BLaER1 treated with 17β-estradiol and CSF1 and Interleukin-3, amounts not matched to agents 10 nM and 100 nM (cell line): Measurements from ENCODE around the gene CTPS2.
"Not testable (repeated sequence)": the region's sequence is repeated elsewhere in the genome, so short reads cannot be mapped to it uniquely, and the experiment has no call there.

Source experiments
- H3K27ac ChIP-seq, 11 experiments: shearing (Covaris generic); formaldehyde crosslinking; 2 replicates each; pipeline ENCODE4 v1.8.1; 2022
- H3K27me3 ChIP-seq, 11 experiments: shearing (Covaris generic); formaldehyde crosslinking; 2 replicates each; pipeline ENCODE4 v1.8.1; 2022
- H3K36me3 ChIP-seq, 11 experiments: shearing (Covaris generic); formaldehyde crosslinking; 2 replicates each; pipeline ENCODE4 v1.8.1; 2022
- H3K4me1 ChIP-seq, 10 experiments: shearing (Covaris generic); formaldehyde crosslinking; 2 replicates each; pipeline ENCODE4 v1.8.1; 2022
- H3K4me2 ChIP-seq, 11 experiments: shearing (Covaris generic); formaldehyde crosslinking; 2 replicates each; pipeline ENCODE4 v1.8.1; 2022
- H3K4me3 ChIP-seq, 10 experiments: shearing (Covaris generic); formaldehyde crosslinking; 2 replicates each; pipeline ENCODE4 v1.8.1; 2022
- H3K9ac ChIP-seq, 11 experiments: shearing (Covaris generic); formaldehyde crosslinking; 2 replicates each; pipeline ENCODE4 v1.8.1; 2022
- H3K9me3 ChIP-seq, 11 experiments: shearing (Covaris generic); formaldehyde crosslinking; replicated peaks in 1 of 11; 2 replicates each; pipeline ENCODE4 v1.8.1; 2022
- H4K20me1 ChIP-seq, 11 experiments: shearing (Covaris generic); formaldehyde crosslinking; 2 replicates each; pipeline ENCODE4 v1.8.1; 2022
- Cebpa-rat ChIP-seq, 11 experiments: shearing (Covaris generic); IDR thresholded peaks; 2 replicates each; pipeline ENCODE4 v1.8.1; 2022

The CTPS2 gene

DNA sequence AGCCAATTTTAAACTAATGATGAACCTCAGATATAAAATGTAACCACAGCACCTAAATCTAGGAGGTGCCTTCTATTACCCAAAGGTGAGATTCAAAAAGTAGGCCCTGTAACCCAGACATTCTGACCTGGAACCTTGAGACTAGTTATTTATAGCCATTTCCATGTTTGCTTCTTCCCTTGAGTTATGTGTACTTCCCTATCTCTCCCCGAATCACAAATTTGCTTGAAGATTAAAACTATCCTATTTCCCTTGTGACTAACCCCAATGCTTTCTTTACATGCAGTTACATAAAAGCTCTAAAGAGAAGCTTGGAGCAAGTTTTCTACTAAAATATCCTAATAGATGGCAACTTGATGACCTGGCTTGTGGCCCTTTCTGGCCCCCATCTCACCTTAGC lies 95.1 kb downstream of the CTPS2 start:
- H3K9ac ChIP-seq, result no peak overlapping the region
- H3K4me3 ChIP-seq, result no peak overlapping the region

DNA sequence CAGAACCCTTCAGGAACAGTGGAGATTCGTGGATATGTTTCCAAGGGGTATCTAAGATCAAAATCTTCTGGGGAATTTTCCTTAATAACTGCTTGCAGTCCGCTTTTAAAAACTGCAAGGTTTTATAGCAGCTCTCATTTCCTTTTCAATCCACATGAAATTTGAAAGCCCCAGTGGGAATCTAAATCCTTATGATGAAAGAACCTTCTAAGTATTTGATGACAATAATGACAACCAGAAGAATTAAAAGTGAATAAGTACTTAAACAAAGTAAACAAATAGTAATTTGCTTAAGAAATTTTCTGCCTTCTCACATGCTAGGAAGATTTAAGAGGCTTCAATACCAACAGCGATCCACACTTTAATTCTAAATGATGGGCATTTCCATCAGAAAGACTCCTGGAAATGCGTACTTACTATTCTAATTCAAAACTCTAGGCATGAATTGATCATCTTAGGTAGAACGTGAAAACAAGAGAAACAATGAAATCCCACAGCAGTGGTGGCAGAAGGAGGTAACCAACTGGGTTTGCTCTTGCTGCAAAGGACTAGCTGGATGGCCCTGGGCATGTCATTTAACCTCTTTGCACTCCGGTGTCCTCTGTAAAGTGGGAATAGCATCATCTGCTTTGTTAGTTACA lies 100.1 kb downstream of the CTPS2 start:
- no peak overlapping the region for H3K27ac ChIP-seq
- no peak overlapping the region for H3K4me2 ChIP-seq
- H3K4me3 ChIP-seq, result no peak overlapping the region
- no peaks in the 10 kb centered on the region; a peak in 2 of 22 replicates for H4K20me1 ChIP-seq
- no peaks in the 10 kb centered on the region for H3K4me1 ChIP-seq
- no peak for TF ChIP-seq Cebpa-rat (IDR thresholded peaks at IDR 0.05)
- H3K36me3 ChIP-seq, result peaks cover 0 to 25% (median 5%) of the 10 kb centered on the region in 11 experiments; a peak in 8 of 22 replicates
- no peak overlapping the region for H3K9ac ChIP-seq
- peaks cover 0 to 10% (median 4%) of the 10 kb centered on the region in 11 experiments; a peak in 8 of 22 replicates for H3K9me3 ChIP-seq
- H3K27me3 ChIP-seq, result peaks cover 81 to 100% (median 97%) of the 10 kb centered on the region in 11 experiments

More for the DNA sequence above, 95.1 kb downstream of the CTPS2 start:
- H3K27me3 ChIP-seq, result peaks cover 92 to 98% (median 95%) of the 10 kb centered on the region in 11 experiments
- no peak overlapping the region for H3K4me2 ChIP-seq
- H3K4me1 ChIP-seq, result no peaks in the 10 kb centered on the region
- H4K20me1 ChIP-seq, result no peaks in the 10 kb centered on the region; a peak in 2 of 22 replicates
- H3K36me3 ChIP-seq, result peaks cover 0 to 39% (median 14%) of the 10 kb centered on the region in 11 experiments; a peak in 14 of 22 replicates
- H3K27ac ChIP-seq, result no peak overlapping the region
- peaks cover 6 to 17% (median 14%) of the 10 kb centered on the region in 11 experiments; a peak in 18 of 22 replicates for H3K9me3 ChIP-seq
- no peak for TF ChIP-seq Cebpa-rat (IDR thresholded peaks at IDR 0.05)

GRCh38 chrX:16610654-16611053 lies 101.8 kb downstream of the CTPS2 start:
- not testable (repeated sequence) for H3K4me3 ChIP-seq, H3K9ac ChIP-seq, H3K27ac ChIP-seq, H4K20me1 ChIP-seq, H3K4me1 ChIP-seq, H3K4me2 ChIP-seq
- Histone ChIP-seq H3K36me3 (peaks cover 0 to 19% (median 5%) of the 10 kb centered on the region in 11 experiments; a peak in 8 of 22 replicates), H3K9me3 (peaks cover 0 to 10% (median 4%) of the 10 kb centered on the region in 11 experiments; a peak in 8 of 22 replicates), H3K27me3 (peaks cover 78 to 99% (median 96%) of the 10 kb centered on the region in 11 experiments)

DNA sequence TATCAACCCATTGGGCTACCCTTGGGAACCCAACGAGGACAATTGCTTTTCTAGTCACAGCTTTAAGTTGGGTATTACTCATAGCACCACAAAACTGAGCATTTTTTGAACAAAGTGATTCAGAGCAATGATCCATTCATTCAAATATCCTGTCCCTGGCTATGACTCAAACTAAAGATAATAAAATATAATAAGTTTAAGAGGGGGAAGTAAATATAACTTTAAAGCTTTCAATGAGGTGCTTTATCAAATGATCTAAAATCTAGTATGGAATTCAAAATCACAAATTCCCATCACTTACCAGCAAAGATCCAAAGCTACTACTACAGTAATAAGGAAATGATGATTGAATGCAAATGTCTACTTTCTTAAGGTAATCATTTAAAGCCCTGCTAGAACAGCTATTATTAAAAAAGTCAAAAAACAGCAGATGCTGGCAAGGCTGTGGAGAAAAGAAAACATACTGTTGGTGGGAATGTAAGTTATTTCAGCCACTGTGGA lies 102.3 kb downstream of the CTPS2 start:
- H3K27me3 ChIP-seq, result peaks cover 73 to 99% (median 95%) of the 10 kb centered on the region in 11 experiments
- peaks cover 0 to 3% (median 0%) of the 10 kb centered on the region in 11 experiments; a peak in 3 of 22 replicates for H4K20me1 ChIP-seq
- TF ChIP-seq Cebpa-rat (IDR thresholded peaks at IDR 0.05), result no peak
- H3K27ac ChIP-seq, result no peak overlapping the region
- peaks cover 0 to 19% (median 5%) of the 10 kb centered on the region in 11 experiments; a peak in 8 of 22 replicates for H3K36me3 ChIP-seq
- no peak overlapping the region for H3K4me3 ChIP-seq
- H3K9me3 ChIP-seq, result peaks cover 0 to 10% (median 4%) of the 10 kb centered on the region in 11 experiments; a peak in 8 of 22 replicates
- H3K4me1 ChIP-seq, result no peaks in the 10 kb centered on the region
- H3K9ac ChIP-seq, result no peak overlapping the region
- H3K4me2 ChIP-seq, result no peak overlapping the region

- H3K27me3 ChIP-seq, result peaks cover 55 to 98% (median 90%) of the 10 kb centered on the region in 11 experiments
- no peaks in the 10 kb centered on the region for H3K4me1 ChIP-seq
- no peak overlapping the region for H3K9ac ChIP-seq
- no peak overlapping the region for H3K27ac ChIP-seq
- peaks cover 0 to 5% (median 0%) of the 10 kb centered on the region in 11 experiments; a peak in 1 of 22 replicates for H3K36me3 ChIP-seq
- H4K20me1 ChIP-seq, result peaks cover 0 to 3% (median 0%) of the 10 kb centered on the region in 11 experiments; a peak in 1 of 22 replicates
- TF ChIP-seq Cebpa-rat (IDR thresholded peaks at IDR 0.05), result no peak
- no peak overlapping the region for H3K4me2 ChIP-seq
- H3K9me3 ChIP-seq, result peaks cover 0 to 8% (median 1%) of the 10 kb centered on the region in 11 experiments; a peak in 8 of 22 replicates
- H3K4me3 ChIP-seq, result no peak overlapping the region
Observed at GRCh38 chrX:16606142-16606720, 106.2 kb downstream of the CTPS2 start.

DNA sequence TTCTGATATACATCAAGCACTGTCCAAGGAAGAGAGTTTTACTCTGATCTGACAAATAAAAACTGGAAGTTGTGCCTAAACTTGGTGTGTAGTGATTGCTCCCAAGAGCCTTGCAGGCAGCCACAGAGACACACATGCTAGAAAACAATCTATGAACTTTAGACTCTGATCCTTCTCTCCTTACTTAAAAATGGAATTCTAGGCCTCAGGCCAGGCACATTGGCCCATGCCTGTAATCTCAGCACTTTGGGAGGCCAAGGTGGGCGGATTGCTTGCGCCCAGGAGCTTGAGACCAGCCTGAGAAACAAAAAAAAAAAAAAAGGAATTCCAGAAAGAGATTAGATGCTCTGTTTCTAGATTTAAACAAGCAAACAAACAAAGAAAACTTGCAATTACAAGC lies 108.1 kb downstream of the CTPS2 start:
- peaks cover 0 to 3% (median 0%) of the 10 kb centered on the region in 11 experiments; a peak in 1 of 22 replicates for H4K20me1 ChIP-seq
- no peaks in the 10 kb centered on the region; a peak in 1 of 22 replicates for H3K9me3 ChIP-seq
- peaks cover 42 to 96% (median 89%) of the 10 kb centered on the region in 11 experiments for H3K27me3 ChIP-seq
- H3K4me2 ChIP-seq, result no peak overlapping the region
- 0 out of 22 replicates have a peak, but pooled peaks cover 0 to 5% (median 0%) of the 10 kb centered on the region in 11 experiments for H3K36me3 ChIP-seq
- no peak for TF ChIP-seq Cebpa-rat (IDR thresholded peaks at IDR 0.05)
- no peak overlapping the region for H3K27ac ChIP-seq
- H3K4me1 ChIP-seq, result no peaks in the 10 kb centered on the region
- no peak overlapping the region for H3K4me3 ChIP-seq
- H3K9ac ChIP-seq, result no peak overlapping the region

DNA sequence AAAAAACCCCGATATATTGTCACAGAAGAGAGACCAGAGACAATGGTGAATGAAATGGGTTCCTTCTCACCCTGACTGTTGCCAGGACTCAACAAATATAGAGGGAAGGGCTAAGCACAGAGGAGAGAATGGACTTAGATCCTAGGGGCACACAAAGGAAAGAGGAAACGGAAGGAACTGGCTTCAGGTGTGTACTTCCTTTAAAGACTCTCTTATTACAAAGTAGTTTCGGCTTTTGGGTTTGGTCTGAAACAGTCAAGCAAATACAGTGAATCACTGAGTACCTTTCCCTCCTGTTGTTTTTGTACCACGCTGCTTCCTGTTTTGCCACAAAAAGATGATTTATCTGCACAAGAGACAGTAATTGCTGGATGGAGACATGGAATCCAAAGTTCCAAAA lies 108.6 kb downstream of the CTPS2 start:
- no peak overlapping the region for H3K27ac ChIP-seq
- H3K36me3 ChIP-seq, result 0 out of 22 replicates have a peak, but pooled peaks cover 0 to 5% (median 0%) of the 10 kb centered on the region in 11 experiments
- H3K27me3 ChIP-seq, result peaks cover 41 to 99% (median 88%) of the 10 kb centered on the region in 11 experiments
- no peak overlapping the region for H3K9ac ChIP-seq
- H4K20me1 ChIP-seq, result peaks cover 0 to 3% (median 0%) of the 10 kb centered on the region in 11 experiments; a peak in 1 of 22 replicates
- no peaks in the 10 kb centered on the region for H3K4me1 ChIP-seq
- no peak overlapping the region for H3K4me2 ChIP-seq
- no peaks in the 10 kb centered on the region; a peak in 1 of 22 replicates for H3K9me3 ChIP-seq
- H3K4me3 ChIP-seq, result no peak overlapping the region
- TF ChIP-seq Cebpa-rat (IDR thresholded peaks at IDR 0.05), result no peak

DNA sequence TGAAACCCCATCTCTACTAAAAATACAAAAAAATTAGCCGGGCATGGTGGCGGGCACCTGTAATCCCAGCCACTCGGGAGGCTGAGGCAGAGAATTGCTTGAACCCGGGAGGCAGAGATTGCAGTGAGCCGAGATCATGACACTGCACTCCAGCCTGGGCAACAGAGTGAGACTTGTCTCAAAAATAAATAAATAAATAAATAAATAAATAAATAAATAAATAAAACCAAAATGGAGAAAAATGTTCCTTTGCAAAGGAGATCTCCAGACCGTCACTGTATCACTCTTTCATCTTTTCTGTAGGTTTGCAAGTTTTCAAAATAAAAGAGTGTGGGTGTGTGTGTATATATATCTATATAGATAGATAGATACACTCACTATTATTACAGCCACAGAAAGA lies 109.2 kb downstream of the CTPS2 start:
- not testable (repeated sequence) for H3K4me1 ChIP-seq, H4K20me1 ChIP-seq, H3K4me3 ChIP-seq, H3K9ac ChIP-seq, H3K9me3 ChIP-seq, H3K4me2 ChIP-seq, H3K36me3 ChIP-seq, H3K27ac ChIP-seq
- peaks cover 41 to 93% (median 82%) of the 10 kb centered on the region in 11 experiments for H3K27me3 ChIP-seq

GRCh38 chrX:16601885-16602284 lies 110.6 kb downstream of the CTPS2 start:
- H3K9me3 ChIP-seq, result no peaks in the 10 kb centered on the region; a peak in 1 of 22 replicates
- no peak overlapping the region for H3K27ac ChIP-seq
- H3K27me3 ChIP-seq, result peaks cover 35 to 79% (median 69%) of the 10 kb centered on the region in 11 experiments
- H3K4me1 ChIP-seq, result no peaks in the 10 kb centered on the region
- no peak overlapping the region for H3K9ac ChIP-seq
- TF ChIP-seq Cebpa-rat (IDR thresholded peaks at IDR 0.05), result no peak
- H3K36me3 ChIP-seq, result 0 out of 22 replicates have a peak, but pooled peaks cover 0 to under 1% (median 0%) of the 10 kb centered on the region in 11 experiments
- no peak overlapping the region for H3K4me3 ChIP-seq
- no peaks in the 10 kb centered on the region for H4K20me1 ChIP-seq
- H3K4me2 ChIP-seq, result no peak overlapping the region
